Gastrocnemius medialis (tissue), 4 donors: ENCODE measurements around the gene PRKCD. TPM values are rescaled to one million over a fixed set of nuclear protein-coding genes. Genes with fewer than 3 reads are reported as not detected.

Experiments
- ATAC-seq, 2 donors: fragments of 150-250 bp; one replicate each; pipeline ENCODE4 v1.9.1; 2016
- DNase-seq, 2 donors: peaks; one replicate each; pipeline ENCODE4 v3.0.0-alpha.2; 2019
- H3K27ac ChIP-seq, 4 donors: fragments of 200-600 bp; sonication (generic); 1 replicate in 1 of 4; 2 replicates in 3 of 4; pipeline ENCODE4 v1.5.1; 2016 to 2018; ENCODE audit warnings: mild to moderate bottlenecking in 2 of 4, moderate library complexity in 1 of 4
- H3K27me3 ChIP-seq, 3 donors: fragments of 200-600 bp; sonication (generic) in 2 of 3; 1 replicate in 1 of 3; 2 replicates in 2 of 3; pipeline versions ENCODE4 v1.5.1 to v1.6.0; 2016 to 2019; ENCODE audit warnings: mild to moderate bottlenecking in 1 of 3, moderate library complexity in 1 of 3
- H3K36me3 ChIP-seq, 2 donors: fragments of 200-600 bp; sonication (generic) in 1 of 2; one replicate each; pipeline ENCODE4 v1.5.1; 2017 to 2018
- H3K4me1 ChIP-seq, 2 donors: fragments of 200-600 bp; sonication (generic) in 1 of 2; one replicate each; pipeline ENCODE4 v1.5.1; 2016 to 2017; ENCODE audit warnings: mild to moderate bottlenecking in 2 of 2
- H3K4me3 ChIP-seq, 4 donors: fragments of 200-600 bp; sonication (generic) in 3 of 4; 1 replicate in 1 of 4; 2 replicates in 3 of 4; pipeline ENCODE4 v1.5.1; 2016 to 2019; ENCODE audit warnings: mild to moderate bottlenecking in 2 of 4
- H3K9me3 ChIP-seq, 3 donors: fragments of 200-600 bp; sonication (generic) in 2 of 3; 1 replicate in 1 of 3; 2 replicates in 2 of 3; pipeline ENCODE4 v1.5.1; 2016 to 2019
- CTCF ChIP-seq, 5 experiments: fragments of 450-650 bp in 3 of 5; fragments of 200-600 bp in 2 of 5; sonication (generic) in 2 of 5; IDR thresholded peaks in 4 of 5; conservative IDR thresholded peaks in 1 of 5; 1 replicate in 4 of 5; 2 replicates in 1 of 5; pipeline ENCODE4 v1.5.1; 2016 to 2019; ENCODE audit warnings: antibody characterized with exemption in 5 of 5, mild to moderate bottlenecking in 3 of 5, moderate library complexity in 3 of 5
- POLR2A ChIP-seq, 2 donors: fragments of 450-650 bp; IDR thresholded peaks; one replicate each; pipeline ENCODE4 v1.6.1; 2017; ENCODE audit warnings: antibody characterized with exemption in 2 of 2, mild to moderate bottlenecking in 2 of 2, moderate library complexity in 2 of 2
- in situ Hi-C, 4 donors: fragments of 200-750 bp; cut with MboI; loops; one replicate each; pipeline versions ENCODE4 v1.15.0 to v1.8.0; 2017; ENCODE audit warnings: low sequenced_read_pairs in 4 of 4
- intact Hi-C: fragments of 100-400 bp; cut with DNase I; formaldehyde crosslinking; loops from one replicate; pipeline ENCODE4 v1.15.1; 2023; ENCODE audit warnings: low total_unique reads
- total RNA-seq, 4 donors: library from RNA; depleted of rRNA; stranded (reverse); fragments of >200 nt; gene quantifications; one replicate each; pipeline versions ENCODE4 v1.1.0 to v1.2.3, GENCODE V29; 2016

The PRKCD gene
- 1 to 10 TPM; 2.1 to 5.9 (median 3.4) TPM for total RNA-seq

GRCh38 chr3:53160660-53161449 is at the start of gene PRKCD:
Gene PRKCD (plus strand): TSS chr3:53161209. CDS start chr3:53178423, 17,214 bp downstream.
- Histone ChIP-seq H3K36me3 (no peaks in the 10 kb centered on the region), H3K4me1 (peaks cover 17 to 20% of the 10 kb centered on the region in 2 donors), H3K27ac (peak within 1 kb of the TSS; percentile 79 to 87 (median 83)), H3K4me3 (peak within 1 kb of the TSS; percentile 80 to 91 (median 83)), H3K27me3 (no peaks in the 10 kb centered on the region), H3K9me3 (no peaks in the 10 kb centered on the region)
- TF ChIP-seq POLR2A (IDR thresholded peaks at IDR 0.05) (peak; percentile 67 to 80), CTCF (IDR thresholded peaks at IDR 0.05 in 4 of 5, conservative IDR thresholded peaks at IDR 0.05 in 1 of 5) (peak in 4 of 5 experiments; percentile 55 to 68 (median 63))
- ATAC-seq (peak; percentile 82 to 87), DNase-seq (peak; percentile 71 to 85)
- intact Hi-C loops = loop anchor here (1.0 to 5.0 kb wide), 4 partner anchors 27 to 1194 kb away; partner anchors contain the start of genes PCBP4 and RFT1
- in situ Hi-C loops = no loop called here

- ATAC-seq (no peak), DNase-seq (no peak)
- H3K27me3 ChIP-seq = no peaks in the 10 kb centered on the region
- H3K27ac ChIP-seq = peak overlapping the region in 1 of 4 donors; percentile 74
- in situ Hi-C loops (loop anchor here (5.0 kb wide), 2 partner anchors 85 to 90 kb away; no protein-coding TSS in a partner anchor), intact Hi-C loops (loop anchor here (5.0 kb wide), 1 partner anchor 190 kb away; no protein-coding TSS in a partner anchor)
- H3K4me1 ChIP-seq = peaks cover 26 to 31% of the 10 kb centered on the region in 2 donors
- H3K36me3 ChIP-seq = peaks cover 0 to 17% of the 10 kb centered on the region in 2 donors
- TF ChIP-seq CTCF (IDR thresholded peaks at IDR 0.05 in 4 of 5, conservative IDR thresholded peaks at IDR 0.05 in 1 of 5) (no peak), POLR2A (IDR thresholded peaks at IDR 0.05) (no peak)
- H3K4me3 ChIP-seq = no peak overlapping the region
- no peaks in the 10 kb centered on the region for H3K9me3 ChIP-seq
Observed at GRCh38 chr3:53111822-53112221, 49.2 kb upstream of the PRKCD start.

GRCh38 chr3:53113293-53114010 is 47.6 kb upstream of the PRKCD start:
- DNase-seq (peak in 1 of 2 donors; percentile 66), ATAC-seq (peak; percentile 64 to 78)
- no peak for TF ChIP-seq CTCF (IDR thresholded peaks at IDR 0.05 in 4 of 5, conservative IDR thresholded peaks at IDR 0.05 in 1 of 5)
- no peak for TF ChIP-seq POLR2A (IDR thresholded peaks at IDR 0.05)
- Histone ChIP-seq H3K4me1 (peaks cover 26 to 31% of the 10 kb centered on the region in 2 donors), H3K36me3 (peaks cover 0 to 31% of the 10 kb centered on the region in 2 donors), H3K27me3 (no peaks in the 10 kb centered on the region), H3K27ac (peak overlapping the region; percentile 62 to 76 (median 72)), H3K9me3 (no peaks in the 10 kb centered on the region), H3K4me3 (no peak overlapping the region)
- intact Hi-C loops (loop anchor here (1.0 to 5.0 kb wide), 3 partner anchors 21 to 189 kb away; no protein-coding TSS in a partner anchor), in situ Hi-C loops (loop anchor here (5.0 kb wide), 2 partner anchors 84 to 89 kb away; no protein-coding TSS in a partner anchor)

- intact Hi-C loops (loop anchor here (1.0 to 5.0 kb wide), 3 partner anchors 20 to 188 kb away; no protein-coding TSS in a partner anchor), in situ Hi-C loops (loop anchor here (5.0 kb wide), 2 partner anchors 83 to 88 kb away; no protein-coding TSS in a partner anchor)
- Histone ChIP-seq H3K27ac (peak overlapping the region; percentile 62 to 76 (median 72)), H3K27me3 (no peaks in the 10 kb centered on the region), H3K9me3 (no peaks in the 10 kb centered on the region), H3K4me1 (peaks cover 26 to 31% of the 10 kb centered on the region in 2 donors), H3K4me3 (no peak overlapping the region), H3K36me3 (peaks cover 0 to 31% of the 10 kb centered on the region in 2 donors)
- TF ChIP-seq CTCF (IDR thresholded peaks at IDR 0.05 in 4 of 5, conservative IDR thresholded peaks at IDR 0.05 in 1 of 5) (peak; percentile 86 to 94 (median 93)), POLR2A (IDR thresholded peaks at IDR 0.05) (no peak)
- DNase-seq (peak; percentile 65 to 73), ATAC-seq (peak; percentile 89 to 90)
Observed at GRCh38 chr3:53114011-53114400, 47.0 kb upstream of the PRKCD start.
